Keratinocyte (primary cell): ENCODE measurements around the gene FTO. TPM values are rescaled to one million over a fixed set of nuclear protein-coding genes. Genes with fewer than 3 reads are reported as not detected.

Experiments
- DNase-seq: peaks from one replicate; pipeline ENCODE4 v3.0.0-alpha.2; 2011; ENCODE audit warnings: low read depth, missing footprints, low spot score
- FAIRE-seq: peaks from 2 replicates; lab custom pipeline; 2011; peaks lifted over from hg19 to GRCh38; lab: Jason Lieb, UNC
- H2AFZ ChIP-seq: 2 replicates; pipeline ENCODE4 v1.6.0; 2012; ENCODE audit warnings: low read length, control low read depth, inconsistent platforms; ENCODE audit not compliant: control insufficient read depth
- H3K27ac ChIP-seq: 2 replicates; pipeline ENCODE4 v1.5.1; 2011; ENCODE audit warnings: low read length; ENCODE audit not compliant: control insufficient read depth, insufficient read depth
- H3K27me3 ChIP-seq: 3 replicates; pipeline ENCODE4 v1.6.0; 2011; ENCODE audit warnings: low read length; ENCODE audit not compliant: control insufficient read depth, insufficient read depth; ENCODE audit errors: extremely low read depth
- H3K36me3 ChIP-seq, 2 experiments: 2 replicates in 1 of 2; 3 replicates in 1 of 2; pipeline ENCODE4 v1.5.1; 2011; ENCODE audit warnings: low read length in 2 of 2, mild to moderate bottlenecking in 1 of 2; ENCODE audit not compliant: control insufficient read depth in 2 of 2, insufficient read depth in 2 of 2; ENCODE audit errors: extremely low read depth in 1 of 2
- H3K4me1 ChIP-seq: 3 replicates; pipeline ENCODE4 v1.5.1; 2011; ENCODE audit warnings: low read length; ENCODE audit not compliant: control insufficient read depth, insufficient read depth; ENCODE audit errors: extremely low read depth
- H3K4me2 ChIP-seq: 3 replicates; pipeline ENCODE4 v1.6.0; 2011; ENCODE audit warnings: low read depth, low read length; ENCODE audit not compliant: control insufficient read depth, insufficient read depth; ENCODE audit errors: extremely low read depth
- H3K4me3 ChIP-seq, 3 experiments: fragments of 200-600 bp in 1 of 3; sonication (generic) in 1 of 3; 2 replicates in 2 of 3; 3 replicates in 1 of 3; pipeline ENCODE4 v1.5.1; 2011 to 2016; ENCODE audit warnings: low read length in 3 of 3, mild to moderate bottlenecking in 3 of 3, control low read depth in 2 of 3, inconsistent platforms in 1 of 3, low read depth in 1 of 3, mixed read lengths in 1 of 3, mixed run types in 1 of 3, moderate library complexity in 1 of 3; ENCODE audit not compliant: control insufficient read depth in 2 of 3, insufficient read depth in 2 of 3; ENCODE audit errors: extremely low read depth in 1 of 3
- H3K79me2 ChIP-seq: 2 replicates; pipeline ENCODE4 v1.6.0; 2012; ENCODE audit warnings: low read length; ENCODE audit not compliant: control insufficient read depth, insufficient read depth
- H3K9ac ChIP-seq: 3 replicates; pipeline ENCODE4 v1.6.0; 2011; ENCODE audit warnings: low read length; ENCODE audit not compliant: control insufficient read depth, insufficient read depth; ENCODE audit errors: extremely low read depth
- H3K9me1 ChIP-seq: 3 replicates; pipeline ENCODE4 v1.6.0; 2011; ENCODE audit warnings: low read length; ENCODE audit not compliant: control insufficient read depth, insufficient read depth; ENCODE audit errors: extremely low read depth
- H3K9me3 ChIP-seq: 2 replicates; pipeline ENCODE4 v1.5.1; 2012; ENCODE audit warnings: low read depth, low read length; ENCODE audit not compliant: control insufficient read depth
- H4K20me1 ChIP-seq: 3 replicates; pipeline ENCODE4 v1.6.0; 2011; ENCODE audit warnings: low read length; ENCODE audit not compliant: control insufficient read depth, insufficient read depth; ENCODE audit errors: extremely low read depth
- CTCF ChIP-seq, 3 experiments: IDR thresholded peaks in 1 of 3; conservative IDR thresholded peaks in 1 of 3; optimal IDR thresholded peaks in 1 of 3; 2 replicates in 2 of 3; 3 replicates in 1 of 3; pipeline versions ENCODE3 to v1.5.1; 2011; ENCODE audit warnings: low read length in 3 of 3, mild to moderate bottlenecking in 3 of 3, moderate library complexity in 2 of 3, control low read depth in 1 of 3, inconsistent platforms in 1 of 3; ENCODE audit not compliant: insufficient read depth in 2 of 3; ENCODE audit errors: extremely low read depth in 1 of 3
- EZH2 ChIP-seq: IDR thresholded peaks from one replicate; pipeline ENCODE4 v1.6.1; 2012; ENCODE audit warnings: inconsistent platforms, mild to moderate bottlenecking, low read length, moderate library complexity
- dilution Hi-C: fragments of 300-500 bp; cut with MboI; formaldehyde crosslinking; loops from one replicate; pipeline ENCODE4 v1.7.0; 2020; ENCODE audit warnings: low sequenced_read_pairs; ENCODE audit not compliant: extremely low pct_ligation_motif_present
- polyA plus RNA-seq, 5 experiments: library from polyadenylated mRNA; depleted of rRNA in 3 of 5; stranded (reverse) in 3 of 5; stranded (forward) in 1 of 5; unstranded in 1 of 5; fragments of >200 nt; gene quantifications; 1 replicate in 1 of 5; 2 replicates in 3 of 5; 3 replicates in 1 of 5; pipeline versions ENCODE4 v1.2.1 to v1.2.3, GENCODE V29; 2011 to 2012; ENCODE audit warnings: missing spikeins in 2 of 5, low read depth in 1 of 5, low replicate concordance in 1 of 5

FTO gene
- polyA plus RNA-seq, 1 donor (not counting 4 experiments of a cell fraction or from before 2014, with no cell fraction given), result 56.4 TPM

- Histone ChIP-seq H3K27me3 (no peaks in the 10 kb centered on the region), H3K4me1 (peaks cover 39% of the 10 kb centered on the region), H3K4me2 (no peak overlapping the region), H3K4me3 (no peak overlapping the region), H4K20me1 (no peaks in the 10 kb centered on the region), H3K9me3 (no peaks in the 10 kb centered on the region), H2AFZ (no peak overlapping the region), H3K27ac (peak overlapping the region; percentile 76), H3K36me3 (no peaks in the 10 kb centered on the region), H3K9me1 (no peaks in the 10 kb centered on the region), H3K9ac (peak overlapping the region; percentile 28), H3K79me2 (peaks cover 23% of the 10 kb centered on the region)
- DNase-seq (no peak), FAIRE-seq (no peak)
- dilution Hi-C loops, result no loop called here
- TF ChIP-seq EZH2 (no peak), CTCF (optimal IDR thresholded peaks at IDR 0.05 in 1 of 3, IDR thresholded peaks at IDR 0.05 in 1 of 3, conservative IDR thresholded peaks at IDR 0.05 in 1 of 3; ENCODE audit: extremely low read depth in 1 of 3, insufficient read depth in 2 of 3, low read length in 3 of 3) (no peak)
These were observed 65.2 kb downstream of the FTO start for GRCh38 chr16:53769185-53769584.

GRCh38 chr16:53769787-53770186 is 65.8 kb downstream of the FTO start:
- FAIRE-seq, result no peak

More at GRCh38 chr16:53769787-53770186, 65.8 kb downstream of the FTO start:
- H3K4me2 ChIP-seq, result no peak overlapping the region
- dilution Hi-C loops, result no loop called here
- no peaks in the 10 kb centered on the region for H4K20me1 ChIP-seq
- DNase-seq, result no peak
- H2AFZ ChIP-seq, result no peak overlapping the region
- peak overlapping the region; percentile 2 for H3K27ac ChIP-seq
- no peaks in the 10 kb centered on the region for H3K9me3 ChIP-seq
- TF ChIP-seq CTCF (optimal IDR thresholded peaks at IDR 0.05 in 1 of 3, IDR thresholded peaks at IDR 0.05 in 1 of 3, conservative IDR thresholded peaks at IDR 0.05 in 1 of 3; ENCODE audit: extremely low read depth in 1 of 3, insufficient read depth in 2 of 3, low read length in 3 of 3), result no peak
- no peaks in the 10 kb centered on the region for H3K9me1 ChIP-seq
- no peak overlapping the region for H3K4me3 ChIP-seq
- H3K27me3 ChIP-seq, result no peaks in the 10 kb centered on the region
- no peak overlapping the region for H3K9ac ChIP-seq
- H3K4me1 ChIP-seq, result peaks cover 39% of the 10 kb centered on the region
- peaks cover 27% of the 10 kb centered on the region for H3K79me2 ChIP-seq
- H3K36me3 ChIP-seq, result no peaks in the 10 kb centered on the region
